ENCODE results near the gene PWWP2B.

PWWP2B gene

DNA sequence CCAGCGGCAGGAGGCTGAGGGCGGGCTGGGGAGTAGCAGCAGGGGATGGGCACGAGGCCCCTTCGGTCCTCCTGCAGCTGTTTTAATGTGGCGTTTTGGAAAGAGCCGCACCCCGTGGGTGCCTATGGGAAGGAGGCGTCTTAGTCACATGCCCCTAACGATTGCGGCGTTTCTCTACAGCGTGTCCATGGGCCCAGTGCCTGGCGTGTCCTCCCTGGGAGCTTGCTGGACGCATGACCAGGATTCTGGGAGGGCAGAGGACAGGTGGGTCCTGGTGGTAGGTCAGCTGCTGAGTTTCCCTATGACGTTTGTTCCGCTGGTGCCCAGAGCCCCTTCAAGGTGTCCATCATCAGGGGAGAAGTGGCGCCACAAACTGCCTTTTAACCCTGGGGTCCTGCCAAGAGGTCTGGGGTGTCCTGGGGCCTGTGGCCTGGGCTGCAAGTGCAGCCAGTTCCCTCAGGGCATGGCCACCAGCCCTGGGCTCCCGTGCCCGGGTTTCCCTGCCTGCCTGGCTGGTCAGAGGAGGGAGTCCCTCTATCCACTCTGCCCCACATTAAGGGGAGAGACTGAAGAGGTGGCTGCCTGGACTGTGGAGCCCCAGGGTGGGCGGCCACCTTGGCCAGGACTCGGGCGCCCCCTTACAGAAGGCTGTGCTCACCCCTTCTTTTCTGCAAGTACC is 48.7 kb downstream of the PWWP2B start:
- H3K27me3 ChIP-seq: no peaks in the 10 kb centered on the region
- H3K4me1 ChIP-seq: peaks cover 53 to 81% (median 79%) of the 10 kb centered on the region in 10 experiments
- H3K36me3 ChIP-seq: no peaks in the 10 kb centered on the region
- H3K4me2 ChIP-seq: peak overlapping the region; percentile 78 to 99 (median 98); a peak in 20 of 22 replicates
- H3K9ac ChIP-seq: peak overlapping the region in 9 of 11 experiments; percentile 73 to 82 (median 79); a peak in 11 of 22 replicates
- H4K20me1 ChIP-seq: 0 out of 22 replicates have a peak, but pooled peaks cover 0 to 3% (median 0%) of the 10 kb centered on the region in 11 experiments
- TF ChIP-seq Cebpa-rat (IDR thresholded peaks at IDR 0.05): no peak
- H3K27ac ChIP-seq: peak overlapping the region in 10 of 11 experiments; percentile 81 to 96 (median 90); a peak in 16 of 22 replicates
- H3K9me3 ChIP-seq (replicated peaks in 1 of 11): peaks cover 0 to 8% (median 0%) of the 10 kb centered on the region in 11 experiments; a peak in 3 of 22 replicates
- no peak overlapping the region for H3K4me3 ChIP-seq

DNA sequence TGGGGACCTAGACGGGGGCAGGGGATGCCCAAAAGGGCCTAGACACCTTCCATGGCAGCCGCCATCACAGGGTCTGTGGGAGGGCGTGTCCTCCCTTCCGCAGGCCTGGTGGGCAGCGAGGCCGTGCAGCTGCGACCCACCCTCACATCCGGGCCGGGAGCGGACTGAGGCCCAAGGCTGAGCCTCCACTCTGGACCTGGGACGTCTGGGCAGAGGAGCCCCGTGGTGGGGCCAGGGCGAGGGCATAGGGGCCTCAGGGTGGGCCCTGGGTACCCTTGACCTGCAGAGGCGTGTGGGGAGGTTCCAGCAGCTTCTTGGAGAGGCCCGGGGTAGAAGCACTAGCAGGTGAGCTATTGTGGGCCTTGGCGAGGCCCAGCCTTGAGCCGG is 49.2 kb downstream of the PWWP2B start:
- peaks cover 0 to 3% (median 0%) of the 10 kb centered on the region in 11 experiments; a peak in 2 of 22 replicates for H4K20me1 ChIP-seq
- H3K4me3 ChIP-seq: peak overlapping the region in 1 of 10 experiments; percentile 60; a peak in 2 of 20 replicates
- peak overlapping the region; percentile 73 to 83 (median 80); a peak in 20 of 22 replicates for H3K9ac ChIP-seq
- TF ChIP-seq Cebpa-rat (IDR thresholded peaks at IDR 0.05): no peak
- H3K4me1 ChIP-seq: peaks cover 53 to 81% (median 79%) of the 10 kb centered on the region in 10 experiments
- no peaks in the 10 kb centered on the region for H3K36me3 ChIP-seq
- H3K4me2 ChIP-seq: peak overlapping the region; percentile 91 to 99 (median 98)
- H3K27ac ChIP-seq: peak overlapping the region; percentile 81 to 96 (median 90)
- H3K9me3 ChIP-seq (replicated peaks in 1 of 11): peaks cover 0 to 3% (median 0%) of the 10 kb centered on the region in 11 experiments; a peak in 3 of 22 replicates
- H3K27me3 ChIP-seq: no peaks in the 10 kb centered on the region

DNA sequence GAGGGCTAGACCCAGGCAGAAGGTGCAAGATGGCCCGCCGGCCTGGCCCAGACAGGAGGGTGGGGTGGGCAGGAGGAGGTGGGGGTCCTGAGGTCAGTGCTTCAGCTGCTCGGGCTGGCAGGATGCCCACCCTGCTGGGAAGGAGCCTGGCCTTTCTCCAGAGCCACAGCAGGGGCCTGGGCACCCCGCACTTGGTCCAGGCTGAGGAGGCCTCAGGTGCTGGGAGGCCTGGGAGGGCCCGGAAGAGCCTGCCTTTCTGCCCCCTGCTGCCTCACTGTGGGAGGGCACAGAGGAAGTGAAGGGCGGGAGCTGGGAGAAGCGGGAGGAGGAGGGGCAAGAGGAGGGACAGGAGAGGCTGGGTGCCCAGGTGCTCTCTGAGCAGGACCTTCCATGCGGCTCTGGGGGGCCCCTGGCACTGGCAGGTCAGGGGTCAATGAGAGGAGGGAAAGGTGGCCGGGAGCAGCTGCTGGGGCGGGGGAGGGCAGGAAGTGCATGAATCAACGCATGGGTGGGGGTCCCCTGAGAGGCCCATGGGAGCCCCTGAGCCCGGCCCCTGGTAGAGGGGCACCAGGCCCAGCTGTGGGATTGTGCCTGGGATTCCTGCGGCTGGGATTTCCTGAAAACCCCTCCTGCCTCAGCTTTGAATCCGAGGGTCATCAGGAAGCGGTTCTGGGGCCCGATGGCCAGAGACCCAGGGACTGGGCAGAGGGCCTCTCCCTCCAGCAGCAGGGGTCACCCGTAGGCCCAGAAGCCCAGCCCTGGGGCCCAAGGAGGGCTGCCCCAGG is 49.9 kb downstream of the PWWP2B start:
- TF ChIP-seq Cebpa-rat (IDR thresholded peaks at IDR 0.05): no peak
- Histone ChIP-seq H3K9me3 (replicated peaks in 1 of 11) (no peaks in the 10 kb centered on the region), H3K4me2 (peak overlapping the region; percentile 91 to 99 (median 98)), H3K27ac (peak overlapping the region; percentile 81 to 96 (median 90)), H3K36me3 (no peaks in the 10 kb centered on the region), H3K9ac (peak overlapping the region; percentile 73 to 83 (median 80)), H4K20me1 (peaks cover 0 to 8% (median 0%) of the 10 kb centered on the region in 11 experiments; a peak in 3 of 22 replicates), H3K4me3 (peak overlapping the region; percentile 19 to 60 (median 36); a peak in 16 of 20 replicates), H3K27me3 (no peaks in the 10 kb centered on the region), H3K4me1 (peaks cover 56 to 81% (median 80%) of the 10 kb centered on the region in 10 experiments)

DNA sequence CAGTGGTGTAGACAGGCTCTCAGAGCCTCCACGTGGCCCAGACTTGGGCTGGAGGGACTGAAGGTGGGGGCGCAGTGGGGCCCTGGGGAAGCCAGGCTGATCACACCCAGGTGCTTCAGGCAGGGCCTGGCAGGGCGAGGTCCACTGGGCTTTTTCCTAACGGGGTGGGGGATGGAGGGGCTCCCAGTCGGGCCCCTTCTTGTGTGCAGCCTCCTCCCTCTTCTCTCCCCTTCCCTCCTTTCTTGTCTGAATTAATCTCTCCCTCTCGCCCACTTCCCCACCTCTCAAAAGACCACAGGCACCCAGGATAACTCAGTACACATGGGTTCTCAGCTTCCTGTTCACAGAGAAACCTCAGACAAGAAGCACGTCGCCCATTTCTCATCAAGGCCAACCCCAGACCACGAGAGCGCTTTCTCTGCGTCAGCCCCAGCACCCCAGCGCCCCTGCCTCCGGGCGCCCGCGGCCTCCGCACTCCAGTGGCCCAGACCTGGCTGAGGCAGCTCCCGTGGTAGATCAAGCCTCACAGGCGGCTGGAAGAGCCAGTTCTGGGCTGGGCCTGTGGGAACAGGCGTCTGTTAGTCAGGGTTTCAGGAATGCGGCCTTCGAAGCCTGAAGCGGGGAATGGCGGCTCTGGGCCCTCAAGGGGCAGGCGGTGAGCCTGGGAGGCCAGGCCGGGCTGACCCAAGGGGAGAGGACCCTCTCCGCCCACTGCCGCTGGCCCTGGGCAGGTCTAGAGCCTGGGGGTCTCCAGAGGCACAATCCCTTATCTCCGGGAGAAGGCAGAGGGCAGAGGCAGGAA is 50.6 kb downstream of the PWWP2B start:
- H3K4me1 ChIP-seq: peaks cover 62 to 84% (median 82%) of the 10 kb centered on the region in 10 experiments
- peak overlapping the region; percentile 19 to 60 (median 36); a peak in 15 of 20 replicates for H3K4me3 ChIP-seq
- H4K20me1 ChIP-seq: peaks cover 0 to 16% (median 0%) of the 10 kb centered on the region in 11 experiments; a peak in 5 of 22 replicates
- H3K9me3 ChIP-seq (replicated peaks in 1 of 11): no peaks in the 10 kb centered on the region
- peak overlapping the region; percentile 91 to 99 (median 98) for H3K4me2 ChIP-seq
- H3K27me3 ChIP-seq: no peaks in the 10 kb centered on the region
- H3K27ac ChIP-seq: peak overlapping the region; percentile 81 to 96 (median 90)
- H3K36me3 ChIP-seq: no peaks in the 10 kb centered on the region
- no peak for TF ChIP-seq Cebpa-rat (IDR thresholded peaks at IDR 0.05)
- peak overlapping the region; percentile 73 to 83 (median 80) for H3K9ac ChIP-seq

DNA sequence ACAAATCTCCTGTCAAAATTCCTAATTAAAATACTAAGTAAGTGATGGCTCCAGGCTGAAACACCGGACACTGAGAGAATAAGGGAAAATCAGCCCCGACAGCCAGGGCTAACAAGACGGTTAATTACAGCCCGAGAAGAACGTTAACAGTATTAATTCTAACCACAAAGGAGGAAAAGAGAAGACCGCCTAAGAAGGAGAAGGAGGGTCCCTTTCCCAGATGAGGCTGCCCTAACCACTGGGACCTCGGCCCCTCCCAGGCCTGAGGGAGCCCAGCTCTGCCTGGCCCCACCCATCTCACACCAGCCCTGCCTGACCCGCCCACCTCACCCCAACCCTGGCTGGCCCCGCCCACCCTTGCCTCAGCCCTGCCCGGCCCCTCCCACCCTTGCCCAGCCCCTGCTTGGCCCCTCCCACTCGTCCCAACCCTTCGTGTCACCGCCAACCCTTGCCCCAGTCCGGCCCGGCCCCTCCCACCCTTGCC is 51.3 kb downstream of the PWWP2B start:
- Histone ChIP-seq H3K9me3 (replicated peaks in 1 of 11) (no peaks in the 10 kb centered on the region), H3K27ac (peak overlapping the region; percentile 81 to 96 (median 90)), H3K4me2 (peak overlapping the region; percentile 91 to 99 (median 98)), H3K9ac (peak overlapping the region; percentile 73 to 83 (median 80)), H3K27me3 (no peaks in the 10 kb centered on the region), H3K36me3 (no peaks in the 10 kb centered on the region), H4K20me1 (peaks cover 0 to 17% (median 0%) of the 10 kb centered on the region in 11 experiments; a peak in 5 of 22 replicates), H3K4me3 (peak overlapping the region in 5 of 10 experiments; percentile 22 to 60 (median 31); a peak in 6 of 20 replicates), H3K4me1 (peaks cover 61 to 84% (median 82%) of the 10 kb centered on the region in 10 experiments)
- TF ChIP-seq Cebpa-rat (IDR thresholded peaks at IDR 0.05): no peak

DNA sequence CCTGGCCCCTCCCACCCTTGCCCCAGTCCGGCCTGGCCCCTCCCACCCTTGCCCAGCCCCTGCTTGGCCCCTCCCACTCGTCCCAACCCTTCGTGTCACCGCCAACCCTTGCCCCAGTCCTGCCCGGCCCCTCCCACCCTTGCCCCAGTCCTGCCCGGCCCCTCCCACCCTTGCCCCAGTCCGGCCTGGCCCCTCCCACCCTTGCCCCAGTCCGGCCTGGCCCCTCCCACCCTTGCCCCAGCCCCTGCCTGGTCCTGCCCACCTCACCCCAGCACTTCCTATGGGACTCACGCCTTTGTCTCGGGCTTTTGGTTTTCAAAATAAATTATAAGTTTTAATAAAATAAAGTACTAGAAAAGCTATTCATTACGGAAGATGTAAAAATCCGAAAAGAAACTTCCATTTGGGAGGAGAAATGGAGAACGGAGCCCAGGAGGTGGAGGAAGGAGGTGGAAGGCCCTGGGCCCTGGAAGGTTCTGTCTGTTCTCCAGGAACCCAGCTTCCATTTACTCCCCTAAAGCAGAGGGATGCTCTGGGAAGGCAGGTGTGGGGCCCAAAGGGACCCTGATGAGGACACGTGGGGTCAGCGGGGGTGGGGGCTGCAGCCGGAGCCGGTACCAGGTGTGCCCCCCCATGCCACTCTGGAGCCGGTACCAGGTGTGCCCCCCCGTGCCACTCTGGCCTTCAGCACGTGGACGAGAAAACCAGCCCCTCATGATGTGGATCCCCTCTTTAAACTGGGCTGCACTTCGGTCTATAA is 52.2 kb downstream of the PWWP2B start:
- peak overlapping the region in 3 of 11 experiments; percentile 6 to 54 (median 48); a peak in 4 of 22 replicates for H3K27ac ChIP-seq
- no peaks in the 10 kb centered on the region for H3K9me3 ChIP-seq (replicated peaks in 1 of 11)
- no peak overlapping the region for H3K4me3 ChIP-seq
- peaks cover 61 to 87% (median 85%) of the 10 kb centered on the region in 10 experiments for H3K4me1 ChIP-seq
- H4K20me1 ChIP-seq: peaks cover 0 to 17% (median 0%) of the 10 kb centered on the region in 11 experiments; a peak in 5 of 22 replicates
- no peak overlapping the region for H3K9ac ChIP-seq
- peaks cover 0 to 9% (median 0%) of the 10 kb centered on the region in 11 experiments; a peak in 4 of 22 replicates for H3K27me3 ChIP-seq
- no peaks in the 10 kb centered on the region for H3K36me3 ChIP-seq
- peak overlapping the region in 10 of 11 experiments; percentile 5 to 57 (median 24); a peak in 9 of 22 replicates for H3K4me2 ChIP-seq
- TF ChIP-seq Cebpa-rat (IDR thresholded peaks at IDR 0.05): no peak

DNA sequence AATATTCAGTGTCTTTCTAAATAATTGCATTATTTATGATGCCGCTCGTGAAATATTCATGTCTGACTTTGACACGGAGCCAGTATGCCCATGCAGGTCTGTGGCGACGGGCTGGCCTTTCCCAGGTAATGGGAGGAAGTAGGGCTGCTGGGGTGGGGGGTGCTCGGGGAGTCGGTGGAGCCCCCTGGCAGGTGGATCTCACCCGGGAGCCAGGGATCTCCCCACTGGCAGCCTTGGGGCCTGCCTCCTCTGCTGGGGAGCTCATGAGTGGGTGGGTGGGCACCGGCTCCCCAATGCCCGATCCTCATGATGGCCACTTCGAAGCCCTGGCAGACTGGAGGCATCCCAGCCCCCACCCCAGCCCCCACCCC is 52.8 kb downstream of the PWWP2B start:
- Histone ChIP-seq H4K20me1 (peaks cover 0 to 17% (median 0%) of the 10 kb centered on the region in 11 experiments; a peak in 5 of 22 replicates), H3K4me3 (no peak overlapping the region), H3K4me2 (peak overlapping the region in 7 of 11 experiments; percentile 5 to 57 (median 33); a peak in 7 of 22 replicates), H3K9ac (no peak overlapping the region), H3K9me3 (replicated peaks in 1 of 11) (no peaks in the 10 kb centered on the region), H3K36me3 (no peaks in the 10 kb centered on the region), H3K27me3 (peaks cover 0 to 11% (median 0%) of the 10 kb centered on the region in 11 experiments; a peak in 5 of 22 replicates), H3K4me1 (peaks cover 56 to 86% (median 84%) of the 10 kb centered on the region in 10 experiments), H3K27ac (peak overlapping the region in 2 of 11 experiments; percentile 6 to 48; a peak in 2 of 22 replicates)
- no peak for TF ChIP-seq Cebpa-rat (IDR thresholded peaks at IDR 0.05)
